ENCODE data around the gene C1QTNF5. TPM values are rescaled to one million over a fixed set of nuclear protein-coding genes. Genes with fewer than 3 reads are reported as not detected.

Gene C1QTNF5
- polyA plus RNA-seq, 1 donor from 2014 or later = not detected

GRCh38 chr11:119378851-119379465 lies 38.3 kb upstream of the C1QTNF5 start:
- Histone ChIP-seq H3K9me2 (ENCODE audit: insufficient read depth, low read length) (no peaks in the 10 kb centered on the region), H3K9me3 (ENCODE audit: low read length) (no peaks in the 10 kb centered on the region), H3K4me2 (ENCODE audit: low read length) (no peak overlapping the region), H3K27ac (ENCODE audit: low read length) (no peak overlapping the region), H3K27me3 (ENCODE audit: insufficient read depth, low read depth, low read length) (peaks cover 13% of the 10 kb centered on the region), H3K4me3 (ENCODE audit: low read length) (no peak overlapping the region), H4K20me1 (ENCODE audit: insufficient read depth) (no peaks in the 10 kb centered on the region), H3K9ac (ENCODE audit: low read length) (no peak overlapping the region), H2AFZ (ENCODE audit: low read depth, low read length) (no peak overlapping the region), H3K36me3 (ENCODE audit: insufficient read depth, low read length) (no peaks in the 10 kb centered on the region), H3K79me2 (replicated peaks; ENCODE audit: insufficient read depth, low read length) (no peaks in the 10 kb centered on the region), H3F3A (ENCODE audit: insufficient read depth, low read length, poor library complexity, severe bottlenecking) (no peaks in the 10 kb centered on the region)
- no peak for TF ChIP-seq RAD21 (conservative IDR thresholded peaks at IDR 0.05)
- TF ChIP-seq POLR2AphosphoS5 (IDR thresholded peaks at IDR 0.05) = no peak
- TF ChIP-seq TAF1 (IDR thresholded peaks at IDR 0.05; ENCODE audit: low read depth) = no peak
- TF ChIP-seq EZH2 (IDR thresholded peaks at IDR 0.05; ENCODE audit: borderline replicate concordance, insufficient read depth, low read length, poor library complexity, severe bottlenecking) = no peak
- no peak for TF ChIP-seq EP300 (conservative IDR thresholded peaks at IDR 0.05; ENCODE audit: poor library complexity, severe bottlenecking)
- no peak for TF ChIP-seq CTCF (IDR thresholded peaks at IDR 0.05; ENCODE audit: poor library complexity, severe bottlenecking)
- TF ChIP-seq REST (IDR thresholded peaks at IDR 0.05; ENCODE audit: borderline replicate concordance) = no peak
- no peak for TF ChIP-seq MXI1 (conservative IDR thresholded peaks at IDR 0.05; ENCODE audit: poor library complexity, severe bottlenecking)
- TF ChIP-seq SMC3 (conservative IDR thresholded peaks at IDR 0.05; ENCODE audit: poor library complexity) = no peak

- Histone ChIP-seq H3K4me2 (ENCODE audit: low read length) (no peak overlapping the region), H3K9me3 (ENCODE audit: low read length) (no peaks in the 10 kb centered on the region), H4K20me1 (ENCODE audit: insufficient read depth) (no peaks in the 10 kb centered on the region), H3K4me3 (ENCODE audit: low read length) (no peak overlapping the region), H3K9me2 (ENCODE audit: insufficient read depth, low read length) (no peaks in the 10 kb centered on the region), H3K27ac (ENCODE audit: low read length) (no peak overlapping the region), H3K27me3 (ENCODE audit: insufficient read depth, low read depth, low read length) (peaks cover 11% of the 10 kb centered on the region), H3K9ac (ENCODE audit: low read length) (no peak overlapping the region), H3F3A (ENCODE audit: insufficient read depth, low read length, poor library complexity, severe bottlenecking) (no peaks in the 10 kb centered on the region), H3K79me2 (replicated peaks; ENCODE audit: insufficient read depth, low read length) (no peaks in the 10 kb centered on the region), H3K36me3 (ENCODE audit: insufficient read depth, low read length) (no peaks in the 10 kb centered on the region), H2AFZ (ENCODE audit: low read depth, low read length) (no peak overlapping the region)
- TF ChIP-seq POLR2AphosphoS5 (IDR thresholded peaks at IDR 0.05) (no peak), MXI1 (conservative IDR thresholded peaks at IDR 0.05; ENCODE audit: poor library complexity, severe bottlenecking) (no peak), EP300 (conservative IDR thresholded peaks at IDR 0.05; ENCODE audit: poor library complexity, severe bottlenecking) (no peak), CTCF (IDR thresholded peaks at IDR 0.05; ENCODE audit: poor library complexity, severe bottlenecking) (no peak), EZH2 (IDR thresholded peaks at IDR 0.05; ENCODE audit: borderline replicate concordance, insufficient read depth, low read length, poor library complexity, severe bottlenecking) (no peak), REST (IDR thresholded peaks at IDR 0.05; ENCODE audit: borderline replicate concordance) (no peak), TAF1 (IDR thresholded peaks at IDR 0.05; ENCODE audit: low read depth) (no peak), RAD21 (conservative IDR thresholded peaks at IDR 0.05) (no peak), SMC3 (conservative IDR thresholded peaks at IDR 0.05; ENCODE audit: poor library complexity) (no peak)
These were observed 37.4 kb upstream of the C1QTNF5 start for GRCh38 chr11:119377961-119378667.
